HCT116 (cell line): ENCODE measurements around the gene BAD. TPM values are rescaled to one million over a fixed set of nuclear protein-coding genes. Genes with fewer than 3 reads are reported as not detected.
A peak's percentile ranks its signal among the peaks of the same experiment; 100 is the strongest.

Source experiments
- ATAC-seq: fragments of 200-7000 bp; cut with Tn5 transposase; 2 replicates; pipeline ENCODE4 v1.9.1; 2020; ENCODE audit warnings: mild to moderate bottlenecking, moderate library complexity
- BruUV-seq: library from RNA; stranded (reverse); fragments of 400-500 nt; replicated peaks from 2 replicates; lab custom pipeline; 2021; lab: Mats Ljungman, UMichigan
- CTCF ChIA-PET: fragments of 300-600 bp; sonication (Branson Sonifier 250); formaldehyde crosslinking; loops from one replicate; lab custom pipeline; 2021; ENCODE audit warnings: antibody characterized with exemption; lab: Charles Lee
- POLR2A ChIA-PET: fragments of 300-600, 350-600 bp; sonication (Branson Sonifier 250); formaldehyde crosslinking; loops from one replicate; lab custom pipeline; 2021; ENCODE audit warnings: antibody characterized with exemption; lab: Charles Lee
- RAD21 ChIA-PET, 2 experiments: fragments of 300-600 bp; sonication (Branson Sonifier 250); formaldehyde crosslinking; loops; one replicate each; lab custom pipeline; 2023; ENCODE audit warnings: low total read pairs in 2 of 2; ENCODE audit not compliant: uncharacterized antibody in 2 of 2, unreplicated experiment in 2 of 2, low non-redundant PET in 1 of 2; lab: Charles Lee
- DNase-seq: peaks from one replicate; pipeline ENCODE4 v3.0.0-alpha.2; 2010; ENCODE audit warnings: low read depth, low spot score
- H2AFZ ChIP-seq: fragments of 200-600 bp; shearing (Covaris generic), sonication (generic); 2 replicates; pipeline ENCODE4 v1.6.1; 2017; ENCODE audit warnings: low read depth, mixed run types, mixed read lengths, antibody characterized with exemption, low read length; ENCODE audit not compliant: poor library complexity, severe bottlenecking
- H3K27ac ChIP-seq: 2 replicates; pipeline ENCODE4 v1.5.1; 2012; ENCODE audit warnings: low read depth, low read length
- H3K27me3 ChIP-seq: fragments of 200-600 bp; sonication (generic); 2 replicates; pipeline ENCODE4 v1.6.1; 2016; ENCODE audit warnings: mixed run types, low read length, mixed read lengths; ENCODE audit not compliant: insufficient read depth
- H3K36me3 ChIP-seq, 2 experiments: fragments of 200-500 bp in 1 of 2; fragments of 200-600 bp in 1 of 2; sonication (Bioruptor generic) in 1 of 2; sonication (generic) in 1 of 2; 2 replicates each; pipeline versions ENCODE4 v1.5.1 to v1.6.1; 2014 to 2016; ENCODE audit warnings: low read length in 2 of 2, inconsistent platforms in 1 of 2, mixed read lengths in 1 of 2, mixed run types in 1 of 2; ENCODE audit not compliant: insufficient read depth in 2 of 2, control insufficient read depth in 1 of 2
- H3K4me1 ChIP-seq, 2 experiments: fragments of 200-600 bp in 1 of 2; sonication (generic) in 1 of 2; 2 replicates each; pipeline versions ENCODE4 v1.5.1 to v1.6.1; 2012 to 2017; ENCODE audit warnings: low read length in 2 of 2, inconsistent platforms in 1 of 2, mild to moderate bottlenecking in 1 of 2, mixed read lengths in 1 of 2, mixed run types in 1 of 2, moderate library complexity in 1 of 2; ENCODE audit not compliant: insufficient read depth in 2 of 2, control insufficient read depth in 1 of 2
- H3K4me2 ChIP-seq: fragments of 200-600 bp; sonication (generic); 2 replicates; pipeline ENCODE4 v1.6.1; 2017; ENCODE audit warnings: mixed run types, low read length, mixed read lengths
- H3K4me3 ChIP-seq, 2 experiments: fragments of 200-600 bp in 1 of 2; sonication (generic) in 1 of 2; replicated peaks in 1 of 2; 2 replicates each; pipeline ENCODE4 v1.5.1; 2011 to 2016; ENCODE audit warnings: low read length in 2 of 2, control low read depth in 1 of 2, low read depth in 1 of 2, mild to moderate bottlenecking in 1 of 2, mixed read lengths in 1 of 2, mixed run types in 1 of 2
- H3K79me2 ChIP-seq: fragments of 200-600 bp; sonication (generic); 2 replicates; pipeline ENCODE4 v1.6.1; 2017; ENCODE audit warnings: mild to moderate bottlenecking, mixed run types, low read length, moderate library complexity, mixed read lengths; ENCODE audit not compliant: insufficient read depth
- H3K9ac ChIP-seq: fragments of 200-600 bp; sonication (generic); 2 replicates; pipeline ENCODE4 v1.6.1; 2016; ENCODE audit warnings: low read length, mixed read lengths
- H3K9me2 ChIP-seq: fragments of 200-600 bp; sonication (generic), shearing (Covaris generic); 2 replicates; pipeline ENCODE4 v1.6.1; 2017; ENCODE audit warnings: mixed run types, mild to moderate bottlenecking, moderate library complexity; ENCODE audit not compliant: insufficient read depth
- H3K9me3 ChIP-seq, 2 experiments: fragments of 200-500 bp in 1 of 2; fragments of 200-600 bp in 1 of 2; sonication (Bioruptor generic) in 1 of 2; sonication (generic) in 1 of 2; 2 replicates each; pipeline ENCODE4 v1.6.1; 2014 to 2017; ENCODE audit warnings: low read length in 2 of 2, mixed read lengths in 2 of 2, inconsistent platforms in 1 of 2, low read depth in 1 of 2, mild to moderate bottlenecking in 1 of 2, mixed run types in 1 of 2, moderate library complexity in 1 of 2; ENCODE audit not compliant: control insufficient read depth in 1 of 2, insufficient read depth in 1 of 2
- H4K20me1 ChIP-seq: fragments of 200-600 bp; sonication (generic), shearing (Covaris generic); 2 replicates; pipeline ENCODE4 v1.6.1; 2017; ENCODE audit warnings: mixed run types, mild to moderate bottlenecking, moderate library complexity; ENCODE audit not compliant: insufficient read depth
- CEBPB ChIP-seq: IDR thresholded peaks from 2 replicates; pipeline ENCODE4 v1.6.1; 2012; ENCODE audit warnings: low read depth
- EGR1 ChIP-seq: IDR thresholded peaks from 2 replicates; pipeline ENCODE4 v1.6.1; 2012; ENCODE audit warnings: low read depth
- EZH2phosphoT487 ChIP-seq: fragments of 200-600 bp; IDR thresholded peaks from 2 replicates; pipeline ENCODE4 v1.6.1; 2018; ENCODE audit warnings: antibody characterized with exemption, borderline replicate concordance
- FOSL1 ChIP-seq: IDR thresholded peaks from 2 replicates; pipeline ENCODE4 v1.6.1; 2012; ENCODE audit warnings: low read depth
- JUND ChIP-seq: IDR thresholded peaks from 2 replicates; pipeline ENCODE4 v1.6.1; 2012
- POLR2A ChIP-seq: IDR thresholded peaks from 2 replicates; pipeline ENCODE4 v1.7.0; 2011; ENCODE audit warnings: borderline replicate concordance; ENCODE audit not compliant: insufficient read depth, insufficient read length; ENCODE audit errors: extremely low read depth
- POLR2AphosphoS5 ChIP-seq: IDR thresholded peaks from 2 replicates; pipeline ENCODE4 v1.6.1; 2011; ENCODE audit warnings: mild to moderate bottlenecking, low read depth, low read length, moderate library complexity
- SP1 ChIP-seq: IDR thresholded peaks from 2 replicates; pipeline ENCODE4 v1.6.1; 2012; ENCODE audit warnings: low read depth
- SRF ChIP-seq: IDR thresholded peaks from 2 replicates; pipeline ENCODE4 v1.6.1; 2012; ENCODE audit warnings: low read depth
- TCF7L2 ChIP-seq: IDR thresholded peaks from 2 replicates; pipeline ENCODE4 v1.7.0; 2011; ENCODE audit warnings: borderline replicate concordance, inconsistent platforms; ENCODE audit not compliant: insufficient read depth, insufficient read length; ENCODE audit errors: extremely low read depth
- YY1 ChIP-seq: IDR thresholded peaks from 2 replicates; pipeline ENCODE4 v1.6.1; 2011; ENCODE audit warnings: low read length, low read depth, moderate library complexity, mild to moderate bottlenecking; ENCODE audit not compliant: insufficient replicate concordance; ENCODE audit errors: extremely low read depth
- intact Hi-C: fragments of 100-400 bp; cut with micrococcal nuclease; formaldehyde crosslinking; loops from 2 replicates; pipeline ENCODE4 v1.10.0; 2022
- total RNA-seq: library from RNA; stranded (reverse); gene quantifications from one replicate; pipeline ENCODE4 v1.2.1, GENCODE V29; 2021; ENCODE audit not compliant: unreplicated experiment
- TF ChIP-seq, protein P1 (sequence below): IDR thresholded peaks from 2 replicates; pipeline ENCODE4 v1.6.1; 2012
- TF ChIP-seq, protein P2 (sequence below): IDR thresholded peaks from 2 replicates; pipeline ENCODE4 v1.6.1; 2012; ENCODE audit warnings: low read depth
- TF ChIP-seq, protein P3 (sequence below): IDR thresholded peaks from 2 replicates; pipeline ENCODE4 v1.6.1; 2011; ENCODE audit warnings: mild to moderate bottlenecking, low read length, moderate library complexity; ENCODE audit not compliant: insufficient replicate concordance; ENCODE audit errors: extremely low read depth
- TF ChIP-seq, protein P4 (sequence below): IDR thresholded peaks from 2 replicates; pipeline ENCODE4 v1.6.1; 2012

Gene BAD
- total RNA-seq, 1 experiment from 2014 or later: 51.9 TPM

DNA sequence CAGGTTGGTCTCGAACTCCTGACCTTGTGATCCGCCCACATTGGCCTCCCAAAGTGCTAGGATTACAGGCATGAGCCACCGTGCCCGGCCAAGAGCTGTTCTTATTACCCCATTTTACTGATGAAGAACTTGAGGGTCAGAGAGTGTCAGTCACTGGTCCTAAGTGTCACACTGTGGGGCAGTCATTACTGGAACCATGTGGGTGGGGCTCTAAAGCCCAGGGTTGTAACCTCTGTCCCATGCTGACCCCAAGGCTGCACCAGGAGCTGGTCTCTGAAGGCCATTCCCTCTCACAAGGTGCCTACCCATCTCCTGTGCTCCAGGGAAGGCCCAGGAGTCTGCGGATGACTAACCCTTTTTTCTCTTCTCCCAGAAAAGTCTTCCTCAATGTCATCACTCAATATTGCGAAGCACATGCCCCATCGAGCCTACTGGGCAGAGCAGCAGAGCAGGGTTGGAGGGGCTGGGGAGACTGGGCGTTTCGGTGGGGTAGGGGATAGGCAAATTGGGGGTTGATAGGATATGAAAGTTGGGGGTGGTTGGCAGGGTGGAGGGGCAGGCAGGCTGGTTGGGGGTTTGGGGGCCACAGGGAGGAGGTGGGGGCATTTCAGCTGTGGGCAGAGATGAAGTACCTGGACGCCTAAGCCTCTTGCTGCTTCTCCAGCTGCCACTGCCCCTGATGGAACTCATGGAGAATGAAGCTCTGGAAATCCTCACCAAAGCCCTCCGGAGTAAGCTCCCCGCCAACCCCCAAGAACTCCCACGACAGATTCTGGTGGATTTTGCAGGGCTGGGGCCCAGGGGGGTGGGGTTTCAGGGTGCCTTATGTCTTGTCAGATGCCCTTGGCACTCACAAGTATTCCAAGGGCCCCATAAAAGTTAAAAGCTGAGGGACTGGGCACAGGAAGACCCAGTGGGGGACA lies 18.9 kb upstream of the BAD start (continued):
- no peak for TF ChIP-seq YY1
- no peak for TF ChIP-seq FOSL1
- TF ChIP-seq, protein P1, sequence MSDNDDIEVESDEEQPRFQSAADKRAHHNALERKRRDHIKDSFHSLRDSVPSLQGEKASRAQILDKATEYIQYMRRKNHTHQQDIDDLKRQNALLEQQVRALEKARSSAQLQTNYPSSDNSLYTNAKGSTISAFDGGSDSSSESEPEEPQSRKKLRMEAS: no peak
- TF ChIP-seq SP1: no peak

DNA sequence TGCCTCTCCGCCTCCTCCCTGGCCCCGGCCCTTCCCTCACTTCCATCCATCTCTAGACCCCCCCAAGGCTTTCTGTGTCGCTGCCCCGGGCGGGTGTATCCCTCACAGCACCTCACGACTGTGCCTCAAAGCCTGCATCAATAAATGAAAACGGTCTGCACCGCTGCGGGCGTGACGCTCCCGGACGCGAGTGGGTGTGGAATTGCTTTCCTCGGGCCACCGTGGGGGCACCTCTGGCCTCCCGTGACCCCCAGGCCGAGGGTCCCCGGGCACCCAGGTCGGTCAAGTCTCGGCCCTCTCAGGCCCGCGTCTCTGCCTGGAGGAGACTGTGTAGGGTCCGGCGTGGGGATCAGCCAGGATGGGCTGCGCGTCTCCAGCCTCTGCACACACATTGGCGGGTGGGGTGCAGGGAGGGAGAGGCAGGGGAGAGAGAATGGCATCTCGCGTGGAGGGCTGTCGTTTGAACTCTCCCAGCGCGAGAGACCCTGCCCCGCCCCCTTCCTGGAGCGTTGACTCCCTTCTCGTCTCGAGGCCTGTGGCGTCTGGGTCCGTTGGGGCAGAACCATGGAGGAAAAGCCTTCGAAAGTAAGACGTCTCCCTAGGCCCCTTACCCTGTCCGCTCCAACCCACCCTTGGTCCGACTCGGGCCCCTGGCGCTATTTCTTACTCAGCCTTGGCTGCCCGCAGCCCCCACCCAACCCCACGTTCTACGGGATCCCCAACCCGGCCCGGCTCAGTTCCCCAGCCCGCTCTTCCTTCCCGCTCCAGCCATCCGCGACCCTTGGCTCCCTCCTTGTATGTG lies 15.6 kb upstream of the BAD start, which contains the start of gene CATSPERZ:
Gene CATSPERZ, plus strand, starts transcription at position 512 of the 802 bp plus-strand sequence. Its CDS starts 53 bp downstream, at position 565.
- Histone ChIP-seq H2AFZ (peak within 1 kb of the TSS; percentile 86), H3K79me2 (no peaks in the 10 kb centered on the region), H3K4me3 (peak within 1 kb of the TSS; percentile 41 to 54), H3K27ac (peak within 1 kb of the TSS; percentile 2; the same call in 1 of the 2 replicates), H3K27me3 (no peaks in the 10 kb centered on the region), H3K9ac (peak within 1 kb of the TSS; percentile 66), H4K20me1 (no peaks in the 10 kb centered on the region), H3K9me3 (no peaks in the 10 kb centered on the region), H3K9me2 (no peaks in the 10 kb centered on the region), H3K4me1 (peaks cover 6 to 45% of the 10 kb centered on the region in 2 experiments; a peak in 3 of 4 replicates), H3K4me2 (peak within 1 kb of the TSS; percentile 86), H3K36me3 (no peaks in the 10 kb centered on the region)
- no TSS peak for BruUV-seq
- ChIA-PET CTCF (interaction anchor here (0.9 to 5.8 kb wide), 16 partner anchors 10 to 546 kb away, joined by 3 to 80 read pairs (median 5); partner anchors contain the start of genes BAD, FERMT3, FKBP2 and GPR137), POLR2A (interaction anchor here (1.0 to 2.5 kb wide), 7 partner anchors 13 to 59 kb away, joined by 3 to 9 read pairs (median 4); partner anchors contain the start of genes FKBP2, PRDX5 and TRMT112), RAD21 (interaction anchor here (1.0 to 1.3 kb wide), 2 partner anchors 95 to 96 kb away, joined by 4 to 5 read pairs; no protein-coding TSS in a partner anchor)
- no peak for DNase-seq
- intact Hi-C loops: loop anchor here (5.0 kb wide), 1 partner anchor 113 kb away; the partner anchor contains the start of gene STIP1
- ATAC-seq: no peak
- TF ChIP-seq CEBPB: no peak
- TF ChIP-seq, protein P2, sequence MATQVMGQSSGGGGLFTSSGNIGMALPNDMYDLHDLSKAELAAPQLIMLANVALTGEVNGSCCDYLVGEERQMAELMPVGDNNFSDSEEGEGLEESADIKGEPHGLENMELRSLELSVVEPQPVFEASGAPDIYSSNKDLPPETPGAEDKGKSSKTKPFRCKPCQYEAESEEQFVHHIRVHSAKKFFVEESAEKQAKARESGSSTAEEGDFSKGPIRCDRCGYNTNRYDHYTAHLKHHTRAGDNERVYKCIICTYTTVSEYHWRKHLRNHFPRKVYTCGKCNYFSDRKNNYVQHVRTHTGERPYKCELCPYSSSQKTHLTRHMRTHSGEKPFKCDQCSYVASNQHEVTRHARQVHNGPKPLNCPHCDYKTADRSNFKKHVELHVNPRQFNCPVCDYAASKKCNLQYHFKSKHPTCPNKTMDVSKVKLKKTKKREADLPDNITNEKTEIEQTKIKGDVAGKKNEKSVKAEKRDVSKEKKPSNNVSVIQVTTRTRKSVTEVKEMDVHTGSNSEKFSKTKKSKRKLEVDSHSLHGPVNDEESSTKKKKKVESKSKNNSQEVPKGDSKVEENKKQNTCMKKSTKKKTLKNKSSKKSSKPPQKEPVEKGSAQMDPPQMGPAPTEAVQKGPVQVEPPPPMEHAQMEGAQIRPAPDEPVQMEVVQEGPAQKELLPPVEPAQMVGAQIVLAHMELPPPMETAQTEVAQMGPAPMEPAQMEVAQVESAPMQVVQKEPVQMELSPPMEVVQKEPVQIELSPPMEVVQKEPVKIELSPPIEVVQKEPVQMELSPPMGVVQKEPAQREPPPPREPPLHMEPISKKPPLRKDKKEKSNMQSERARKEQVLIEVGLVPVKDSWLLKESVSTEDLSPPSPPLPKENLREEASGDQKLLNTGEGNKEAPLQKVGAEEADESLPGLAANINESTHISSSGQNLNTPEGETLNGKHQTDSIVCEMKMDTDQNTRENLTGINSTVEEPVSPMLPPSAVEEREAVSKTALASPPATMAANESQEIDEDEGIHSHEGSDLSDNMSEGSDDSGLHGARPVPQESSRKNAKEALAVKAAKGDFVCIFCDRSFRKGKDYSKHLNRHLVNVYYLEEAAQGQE: no peak
- TF ChIP-seq, protein P1: no peak
- TF ChIP-seq EZH2phosphoT487: no peak
- no peak for TF ChIP-seq POLR2AphosphoS5
- TF ChIP-seq, protein P3, sequence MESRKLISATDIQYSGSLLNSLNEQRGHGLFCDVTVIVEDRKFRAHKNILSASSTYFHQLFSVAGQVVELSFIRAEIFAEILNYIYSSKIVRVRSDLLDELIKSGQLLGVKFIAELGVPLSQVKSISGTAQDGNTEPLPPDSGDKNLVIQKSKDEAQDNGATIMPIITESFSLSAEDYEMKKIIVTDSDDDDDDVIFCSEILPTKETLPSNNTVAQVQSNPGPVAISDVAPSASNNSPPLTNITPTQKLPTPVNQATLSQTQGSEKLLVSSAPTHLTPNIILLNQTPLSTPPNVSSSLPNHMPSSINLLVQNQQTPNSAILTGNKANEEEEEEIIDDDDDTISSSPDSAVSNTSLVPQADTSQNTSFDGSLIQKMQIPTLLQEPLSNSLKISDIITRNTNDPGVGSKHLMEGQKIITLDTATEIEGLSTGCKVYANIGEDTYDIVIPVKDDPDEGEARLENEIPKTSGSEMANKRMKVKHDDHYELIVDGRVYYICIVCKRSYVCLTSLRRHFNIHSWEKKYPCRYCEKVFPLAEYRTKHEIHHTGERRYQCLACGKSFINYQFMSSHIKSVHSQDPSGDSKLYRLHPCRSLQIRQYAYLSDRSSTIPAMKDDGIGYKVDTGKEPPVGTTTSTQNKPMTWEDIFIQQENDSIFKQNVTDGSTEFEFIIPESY: no peak
- TF ChIP-seq, protein P4, sequence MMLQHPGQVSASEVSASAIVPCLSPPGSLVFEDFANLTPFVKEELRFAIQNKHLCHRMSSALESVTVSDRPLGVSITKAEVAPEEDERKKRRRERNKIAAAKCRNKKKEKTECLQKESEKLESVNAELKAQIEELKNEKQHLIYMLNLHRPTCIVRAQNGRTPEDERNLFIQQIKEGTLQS: no peak
- TF ChIP-seq FOSL1: no peak
- no peak for TF ChIP-seq TCF7L2
- no peak for TF ChIP-seq POLR2A
- TF ChIP-seq EGR1: no peak
- no peak for TF ChIP-seq SRF
- no peak for TF ChIP-seq JUND
